ENCODE data around the gene CHST15. TPM values are rescaled to one million over a fixed set of nuclear protein-coding genes. Genes with fewer than 3 reads are reported as not detected.

The CHST15 gene
- total RNA-seq, 3 donors from 2014 or later = 4.8 to 64.5 (median 10.8) TPM

DNA sequence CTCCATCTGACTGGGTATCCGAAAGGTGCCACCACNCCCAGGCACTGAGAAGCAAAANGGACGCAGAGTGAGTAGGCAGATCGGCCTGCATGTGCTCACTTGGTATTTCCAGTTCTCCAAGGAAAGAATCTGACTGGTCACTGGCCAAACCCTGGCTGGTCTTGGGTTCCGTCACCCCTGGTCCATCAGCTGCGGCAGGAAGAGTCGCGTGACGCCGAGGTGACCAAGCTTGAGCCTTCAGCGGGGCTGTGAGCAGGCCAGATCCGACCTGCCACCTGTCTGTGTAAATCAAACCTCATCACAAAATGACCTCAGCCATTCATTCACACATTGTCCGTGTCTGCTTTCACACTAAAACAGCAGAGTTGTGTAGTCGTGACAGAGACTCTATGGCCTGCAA is 28.8 kb upstream of the CHST15 start:
- TF ChIP-seq, protein P1, sequence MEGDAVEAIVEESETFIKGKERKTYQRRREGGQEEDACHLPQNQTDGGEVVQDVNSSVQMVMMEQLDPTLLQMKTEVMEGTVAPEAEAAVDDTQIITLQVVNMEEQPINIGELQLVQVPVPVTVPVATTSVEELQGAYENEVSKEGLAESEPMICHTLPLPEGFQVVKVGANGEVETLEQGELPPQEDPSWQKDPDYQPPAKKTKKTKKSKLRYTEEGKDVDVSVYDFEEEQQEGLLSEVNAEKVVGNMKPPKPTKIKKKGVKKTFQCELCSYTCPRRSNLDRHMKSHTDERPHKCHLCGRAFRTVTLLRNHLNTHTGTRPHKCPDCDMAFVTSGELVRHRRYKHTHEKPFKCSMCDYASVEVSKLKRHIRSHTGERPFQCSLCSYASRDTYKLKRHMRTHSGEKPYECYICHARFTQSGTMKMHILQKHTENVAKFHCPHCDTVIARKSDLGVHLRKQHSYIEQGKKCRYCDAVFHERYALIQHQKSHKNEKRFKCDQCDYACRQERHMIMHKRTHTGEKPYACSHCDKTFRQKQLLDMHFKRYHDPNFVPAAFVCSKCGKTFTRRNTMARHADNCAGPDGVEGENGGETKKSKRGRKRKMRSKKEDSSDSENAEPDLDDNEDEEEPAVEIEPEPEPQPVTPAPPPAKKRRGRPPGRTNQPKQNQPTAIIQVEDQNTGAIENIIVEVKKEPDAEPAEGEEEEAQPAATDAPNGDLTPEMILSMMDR (IDR thresholded peaks at IDR 0.05) = no peak
- H3K4me3 ChIP-seq = no peak overlapping the region
- intact Hi-C loops (cut with DNase I, micrococcal nuclease) = no loop called here
- no peaks in the 10 kb centered on the region for H3K9me3 ChIP-seq
- DNase-seq (no peak), ATAC-seq (no peak)
- no peaks in the 10 kb centered on the region for H3K4me1 ChIP-seq (ENCODE audit: low read depth)
- no peaks in the 10 kb centered on the region for H3K36me3 ChIP-seq (ENCODE audit: low read depth)

DNA sequence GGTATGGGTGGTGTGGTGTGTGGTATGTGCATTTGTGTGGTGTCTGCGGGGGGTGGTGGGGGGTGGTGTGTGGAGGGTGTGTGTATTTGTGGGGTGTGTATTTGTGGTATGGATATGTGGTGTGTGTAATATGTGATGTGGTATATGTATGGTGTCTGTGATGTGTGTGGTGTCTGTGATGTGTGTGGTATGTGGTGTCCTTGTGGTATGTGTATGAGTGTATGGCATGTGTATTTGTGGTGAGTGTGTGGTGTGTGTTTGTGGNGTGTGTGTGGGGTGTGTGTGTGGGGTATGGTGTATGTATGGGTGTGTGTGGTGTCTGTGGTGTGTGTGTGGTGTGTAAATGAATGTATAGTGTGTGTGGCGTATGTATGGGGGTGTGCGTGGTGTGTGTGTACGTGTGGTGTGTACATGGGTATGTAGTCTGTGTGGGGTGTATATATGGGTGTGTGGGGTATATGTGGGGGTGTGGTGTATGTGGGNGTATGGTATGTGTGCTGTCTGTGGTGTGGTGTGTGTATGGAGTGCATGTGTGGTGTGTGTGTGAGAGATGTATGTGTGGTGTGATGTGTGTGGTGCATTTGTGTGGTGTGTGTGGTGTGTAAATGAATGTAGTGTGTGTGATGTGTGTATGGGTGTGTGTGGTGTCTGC is 27.1 kb upstream of the CHST15 start:
- no peaks in the 10 kb centered on the region for H3K36me3 ChIP-seq (ENCODE audit: low read depth)
- no peak for DNase-seq
- TF ChIP-seq, protein P1 (IDR thresholded peaks at IDR 0.05) = no peak
- no peak overlapping the region for H3K4me3 ChIP-seq
- H3K4me1 ChIP-seq (ENCODE audit: low read depth) = no peaks in the 10 kb centered on the region
- H3K9me3 ChIP-seq = no peaks in the 10 kb centered on the region
- ATAC-seq = no peak
- intact Hi-C loops (cut with DNase I, micrococcal nuclease) = no loop called here

DNA sequence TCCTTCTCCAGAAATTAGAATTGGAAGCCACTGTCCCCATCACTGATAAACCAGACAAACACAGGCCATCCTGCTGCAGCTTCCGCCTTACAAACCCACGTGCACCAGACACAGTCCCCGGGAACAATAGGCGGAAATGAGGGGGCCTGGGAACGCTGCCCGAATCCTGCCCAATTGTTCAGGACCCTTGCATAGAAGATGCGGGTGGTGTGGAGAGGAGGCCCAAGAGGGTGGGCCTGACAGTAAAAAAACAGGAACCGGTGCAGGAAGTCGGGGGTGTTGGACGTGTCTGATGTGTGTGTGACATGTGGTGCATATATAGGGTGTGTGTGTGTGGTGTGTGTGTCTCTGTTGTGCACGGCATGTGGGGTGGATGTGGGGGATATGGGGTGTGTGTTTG is 26.5 kb upstream of the CHST15 start:
- Histone ChIP-seq H3K9me3 (no peaks in the 10 kb centered on the region), H3K4me3 (no peak overlapping the region), H3K36me3 (ENCODE audit: low read depth) (no peaks in the 10 kb centered on the region), H3K4me1 (ENCODE audit: low read depth) (no peaks in the 10 kb centered on the region)
- DNase-seq (no peak), ATAC-seq (peak; percentile 47)
- TF ChIP-seq, protein P1 (IDR thresholded peaks at IDR 0.05) = no peak
- intact Hi-C loops (cut with DNase I, micrococcal nuclease) = no loop called here

- H3K36me3 ChIP-seq (ENCODE audit: low read depth) = no peaks in the 10 kb centered on the region
- TF ChIP-seq, protein P1 (IDR thresholded peaks at IDR 0.05) = no peak
- ATAC-seq = no peak
- no peak overlapping the region for H3K4me3 ChIP-seq
- intact Hi-C loops (cut with DNase I, micrococcal nuclease) = no loop called here
- no peaks in the 10 kb centered on the region for H3K4me1 ChIP-seq (ENCODE audit: low read depth)
- no peak for DNase-seq
- no peaks in the 10 kb centered on the region for H3K9me3 ChIP-seq
Measured at GRCh38 chr10:124119216-124119615, 25.8 kb upstream of the CHST15 start.

- intact Hi-C loops (cut with DNase I, micrococcal nuclease) = no loop called here
- Histone ChIP-seq H3K9me3 (no peaks in the 10 kb centered on the region), H3K36me3 (ENCODE audit: low read depth) (no peaks in the 10 kb centered on the region), H3K4me3 (no peak overlapping the region), H3K4me1 (ENCODE audit: low read depth) (no peaks in the 10 kb centered on the region)
- DNase-seq (no peak), ATAC-seq (no peak)
- TF ChIP-seq, protein P1 (IDR thresholded peaks at IDR 0.05) = no peak
Measured at GRCh38 chr10:124117833-124118232, 24.4 kb upstream of the CHST15 start.

DNA sequence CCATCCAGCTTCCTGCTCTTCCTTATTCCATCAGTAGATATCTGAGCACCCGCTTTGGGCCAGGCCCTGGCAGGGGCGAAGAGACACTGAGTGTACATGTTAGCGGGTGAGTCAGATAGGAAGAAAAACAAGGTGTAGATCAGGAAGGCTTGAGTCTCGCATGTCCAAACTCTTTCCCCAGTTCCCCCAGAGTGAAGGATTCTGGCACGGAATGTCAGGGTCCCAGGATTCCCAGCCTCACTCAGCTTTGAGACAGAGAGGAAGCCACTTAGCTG is 24.1 kb upstream of the CHST15 start:
- H3K4me3 ChIP-seq = no peak overlapping the region
- H3K4me1 ChIP-seq (ENCODE audit: low read depth) = no peaks in the 10 kb centered on the region
- H3K36me3 ChIP-seq (ENCODE audit: low read depth) = no peaks in the 10 kb centered on the region
- DNase-seq (no peak), ATAC-seq (no peak)
- TF ChIP-seq, protein P1 (IDR thresholded peaks at IDR 0.05) = no peak
- no peaks in the 10 kb centered on the region for H3K9me3 ChIP-seq
- intact Hi-C loops (cut with DNase I, micrococcal nuclease) = no loop called here
